OCI-LY3 (cell line): ENCODE measurements around the gene RPH3AL.

Source experiments
- EZH2phosphoT487 ChIP-seq: fragments of 200-600 bp; shearing (Covaris generic); IDR thresholded peaks from 2 replicates; pipeline ENCODE4 v1.6.1; 2018; ENCODE audit warnings: antibody characterized with exemption, mixed run types, low read depth
- TF ChIP-seq, protein P1 (sequence below): fragments of 200-600, 300-600 bp; sonication (generic); IDR thresholded peaks from 2 replicates; pipeline ENCODE4 v1.5.1; 2014; ENCODE audit warnings: antibody characterized with exemption, low read length, low read depth

DNA sequence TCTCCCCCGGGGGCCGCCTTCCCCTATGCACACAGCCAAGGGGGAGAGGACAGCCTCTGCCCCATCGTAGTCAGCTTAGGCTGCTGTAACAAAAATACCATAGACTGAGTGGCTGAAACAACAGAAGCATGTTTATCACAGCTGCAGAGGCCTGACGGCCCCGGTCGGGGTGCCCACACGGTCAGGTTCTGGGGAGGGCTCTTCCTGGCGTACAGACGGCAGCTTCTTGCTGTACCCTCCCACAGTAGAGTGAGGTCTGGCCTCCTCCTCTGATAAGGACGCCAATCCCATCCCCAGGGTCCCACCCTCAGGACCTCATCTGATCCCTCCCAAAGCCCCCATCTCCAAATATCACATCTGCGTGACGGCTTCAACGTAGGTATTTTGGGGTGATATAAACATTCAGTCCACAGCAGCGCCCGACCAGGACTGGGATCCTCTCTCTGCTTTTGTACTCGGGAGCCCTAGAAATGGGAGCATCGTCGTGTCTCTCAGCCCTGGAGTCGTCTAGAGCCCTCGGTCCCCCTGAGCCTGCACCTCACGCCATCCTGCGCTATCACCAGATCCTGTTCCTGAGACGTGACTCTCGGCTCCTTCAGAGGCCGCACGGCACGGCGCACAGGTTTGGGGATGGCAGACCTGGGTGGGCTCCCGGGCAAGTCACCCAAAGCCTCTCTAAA lies 67.8 kb downstream of the RPH3AL start:
- TF ChIP-seq EZH2phosphoT487, result no peak
- TF ChIP-seq, protein P1, sequence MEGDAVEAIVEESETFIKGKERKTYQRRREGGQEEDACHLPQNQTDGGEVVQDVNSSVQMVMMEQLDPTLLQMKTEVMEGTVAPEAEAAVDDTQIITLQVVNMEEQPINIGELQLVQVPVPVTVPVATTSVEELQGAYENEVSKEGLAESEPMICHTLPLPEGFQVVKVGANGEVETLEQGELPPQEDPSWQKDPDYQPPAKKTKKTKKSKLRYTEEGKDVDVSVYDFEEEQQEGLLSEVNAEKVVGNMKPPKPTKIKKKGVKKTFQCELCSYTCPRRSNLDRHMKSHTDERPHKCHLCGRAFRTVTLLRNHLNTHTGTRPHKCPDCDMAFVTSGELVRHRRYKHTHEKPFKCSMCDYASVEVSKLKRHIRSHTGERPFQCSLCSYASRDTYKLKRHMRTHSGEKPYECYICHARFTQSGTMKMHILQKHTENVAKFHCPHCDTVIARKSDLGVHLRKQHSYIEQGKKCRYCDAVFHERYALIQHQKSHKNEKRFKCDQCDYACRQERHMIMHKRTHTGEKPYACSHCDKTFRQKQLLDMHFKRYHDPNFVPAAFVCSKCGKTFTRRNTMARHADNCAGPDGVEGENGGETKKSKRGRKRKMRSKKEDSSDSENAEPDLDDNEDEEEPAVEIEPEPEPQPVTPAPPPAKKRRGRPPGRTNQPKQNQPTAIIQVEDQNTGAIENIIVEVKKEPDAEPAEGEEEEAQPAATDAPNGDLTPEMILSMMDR, result no peak
